Fibroblast of the conjunctiva (primary cell): Measurements from ENCODE around the gene CPM.

Experiments
- DNase-seq: peaks from one replicate; pipeline ENCODE4 v3.0.0-alpha.2; 2010; ENCODE audit warnings: low read depth

CPM gene

GRCh38 chr12:68932961-68933893, at the start of gene CPM:
TSS of gene CPM (minus strand) at chr12:68933171. CDS start at chr12:68932837, 334 bp downstream.
- DNase-seq: no peak

- DNase-seq: no peak
These were observed 48.5 kb upstream of the CPM start for GRCh38 chr12:68981516-68981915.

DNA sequence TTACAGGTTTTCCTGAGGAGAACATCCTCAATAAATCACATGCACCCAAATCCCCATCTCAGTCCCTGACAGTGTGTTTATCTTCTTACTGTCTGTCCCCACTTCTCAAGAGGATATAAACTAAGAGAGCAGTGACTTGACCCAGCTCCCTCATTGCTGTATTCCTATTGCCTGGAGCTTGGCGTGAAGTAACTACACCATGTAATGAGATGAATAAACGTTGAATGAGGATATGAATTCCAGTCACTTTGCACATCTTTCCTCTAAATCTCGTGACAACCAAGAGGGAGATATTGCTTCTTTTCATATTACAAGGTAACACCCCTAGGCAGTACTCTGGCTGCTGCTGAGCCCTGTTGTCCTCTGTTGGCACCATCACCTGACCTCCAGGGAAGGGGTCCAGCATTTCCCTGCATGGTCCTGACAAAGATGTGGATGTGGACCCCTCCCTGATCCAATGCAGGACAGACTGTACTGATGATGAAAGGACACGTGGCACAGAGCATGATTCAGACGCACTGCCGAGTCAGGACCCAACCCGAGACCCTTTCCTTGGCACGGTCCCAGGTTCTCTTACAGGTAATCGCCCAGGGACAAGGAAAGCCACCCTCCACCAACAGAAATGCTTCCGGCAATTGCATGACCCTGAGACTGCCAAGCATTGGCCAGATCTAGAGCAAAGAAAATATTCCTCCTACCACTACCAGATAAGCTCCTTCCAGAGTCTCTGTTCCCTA, 47.7 kb upstream of the CPM start:
- DNase-seq: no peak

DNA sequence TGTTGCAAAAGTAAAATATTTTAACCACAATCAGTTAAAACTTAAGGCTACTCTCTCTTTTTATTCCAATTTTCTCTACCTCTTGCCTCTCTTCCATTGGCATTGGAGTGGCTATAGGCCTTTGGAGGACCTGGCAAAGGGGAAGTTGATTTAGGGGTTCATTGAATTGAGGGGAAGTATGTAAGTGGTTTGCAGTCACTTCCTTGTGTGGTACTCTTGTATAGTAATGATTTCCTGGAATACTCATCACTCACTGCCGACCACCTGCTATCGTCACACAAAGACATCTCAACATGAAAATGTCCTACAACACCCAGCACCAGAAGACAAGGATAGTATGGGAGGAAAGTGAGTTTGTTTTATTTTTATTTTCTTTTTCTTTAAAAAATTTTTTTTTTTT, 45.7 kb upstream of the CPM start:
- no peak for DNase-seq

GRCh38 chr12:68977909-68978610, 45.1 kb upstream of the CPM start:
- DNase-seq: no peak

- DNase-seq: no peak
These were observed 44.4 kb upstream of the CPM start for GRCh38 chr12:68977335-68977734.

DNA sequence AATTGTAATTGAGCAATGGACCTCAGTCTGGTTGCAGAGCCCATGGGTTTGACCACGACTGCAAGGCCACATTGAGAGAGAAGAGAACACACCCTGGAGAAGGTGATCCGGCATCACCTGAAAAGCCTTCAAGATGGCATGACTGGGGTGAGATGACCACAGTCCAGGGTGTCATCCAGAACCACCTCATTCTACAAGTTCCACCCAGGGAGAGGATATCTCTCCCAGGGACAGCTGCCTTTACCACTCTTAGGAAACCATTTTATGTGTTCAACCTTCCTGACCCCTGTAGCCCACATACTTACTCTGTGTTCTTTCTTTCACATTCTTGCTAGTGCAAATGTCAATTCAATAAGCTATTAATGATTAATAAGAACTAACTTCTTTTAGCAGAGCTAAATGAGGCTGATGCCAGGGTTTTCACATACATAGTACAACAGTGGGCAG, 43.4 kb upstream of the CPM start:
- DNase-seq: no peak

GRCh38 chr12:68975811-68976210, 42.8 kb upstream of the CPM start:
- DNase-seq: no peak

GRCh38 chr12:68972595-68972994, 39.6 kb upstream of the CPM start:
- DNase-seq: no peak

DNA sequence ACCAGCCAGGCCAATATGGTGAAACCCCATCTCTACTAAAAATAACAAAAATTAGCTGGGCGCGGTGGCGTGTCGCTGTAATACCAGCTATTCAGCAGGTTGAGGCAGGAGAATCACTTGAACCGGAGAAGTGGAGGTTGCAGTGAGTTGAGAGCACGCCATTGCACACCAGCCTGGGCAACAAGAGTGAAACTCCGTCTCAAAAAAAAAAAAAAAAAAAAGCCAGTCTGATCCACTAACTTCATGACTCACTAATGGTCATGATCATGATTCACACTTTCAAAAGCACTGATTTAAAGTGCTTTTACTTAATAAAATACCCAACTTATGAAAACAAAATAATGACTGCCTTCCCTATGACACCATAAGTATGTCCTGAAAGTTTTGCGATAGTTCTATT, 38.4 kb upstream of the CPM start:
- peak; percentile 13 for DNase-seq

- DNase-seq: no peak
These were observed 38.0 kb upstream of the CPM start for GRCh38 chr12:68970951-68971350.

- no peak for DNase-seq
These were observed 37.3 kb upstream of the CPM start for GRCh38 chr12:68970306-68970705.

- no peak for DNase-seq
These were observed 34.1 kb upstream of the CPM start for GRCh38 chr12:68967046-68967445.

DNA sequence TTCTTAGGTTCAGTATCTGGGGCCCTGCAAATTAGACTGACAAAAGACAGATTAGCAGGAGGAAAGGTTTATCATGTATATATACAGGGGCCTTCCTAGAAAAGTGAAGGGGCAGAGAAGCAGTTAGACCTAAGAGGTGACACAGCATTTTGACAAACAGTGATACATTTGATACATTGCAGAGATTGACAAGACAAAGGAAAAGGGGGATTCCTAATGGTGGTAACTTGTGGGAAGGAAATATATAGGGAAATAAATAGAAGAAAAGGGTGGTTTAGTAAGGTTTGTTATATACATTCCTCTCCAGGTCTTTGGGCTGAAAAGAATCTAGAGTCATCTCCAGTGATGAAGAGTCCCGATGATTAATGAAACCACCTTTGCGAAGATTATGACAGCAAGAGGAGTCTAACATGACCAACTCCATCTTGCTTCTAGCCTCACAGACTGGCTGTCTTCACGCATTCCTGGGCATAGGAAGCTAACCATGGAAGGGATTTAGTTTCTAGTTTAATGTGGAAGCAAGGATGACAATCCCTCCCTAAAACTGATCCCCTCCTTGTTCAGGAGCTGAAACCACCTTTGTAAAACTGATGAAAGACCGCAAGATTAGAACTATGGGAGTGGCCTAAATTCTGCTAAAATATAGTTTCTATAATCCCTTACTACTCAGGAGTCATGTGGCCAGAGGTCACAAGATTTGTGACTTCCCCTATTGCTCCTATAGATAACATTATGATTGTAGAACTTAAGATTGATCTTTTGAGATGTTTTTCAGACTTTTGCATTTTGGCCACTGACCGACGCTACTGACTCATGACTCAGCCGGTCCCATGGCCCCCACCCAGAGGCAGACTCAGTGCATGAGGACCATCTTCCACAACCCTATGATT, 31.1 kb upstream of the CPM start:
- no peak for DNase-seq

- no peak for DNase-seq
These were observed 30.2 kb upstream of the CPM start for GRCh38 chr12:68962877-68963855.

GRCh38 chr12:68959891-68960464, 27.0 kb upstream of the CPM start:
- DNase-seq: no peak

DNA sequence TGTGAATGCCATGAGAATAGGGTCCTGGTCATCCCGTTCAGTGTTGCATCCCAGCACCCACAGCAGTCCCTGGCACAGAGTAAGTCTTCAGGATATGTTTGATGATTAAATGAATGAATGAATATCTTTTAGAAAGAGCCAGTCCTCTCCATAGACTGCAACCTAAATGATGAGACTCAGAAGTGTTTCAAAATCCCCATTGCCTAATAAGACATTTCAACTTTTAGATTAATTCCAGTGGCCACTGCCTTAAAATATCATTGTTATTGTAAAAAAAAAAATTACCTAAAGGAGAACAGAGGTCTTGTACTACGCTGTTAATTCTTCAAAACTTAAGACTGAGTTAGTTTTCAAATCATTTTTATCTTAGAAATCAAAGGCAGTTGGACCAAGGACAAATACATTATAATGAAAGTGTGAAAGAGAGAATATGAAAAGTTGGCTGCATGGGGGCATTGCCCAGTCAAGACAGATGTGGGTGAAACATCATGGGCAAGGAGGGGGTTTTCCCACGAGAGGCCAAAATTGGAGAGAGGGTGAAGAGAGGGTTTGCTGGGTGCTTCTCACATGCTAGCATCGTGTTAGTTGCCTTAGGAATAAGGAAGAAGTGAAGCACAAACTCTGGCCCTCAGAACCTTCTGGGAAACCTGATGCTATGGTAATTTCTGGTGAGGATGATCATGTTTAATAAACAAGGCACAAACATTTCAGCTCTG, 26.3 kb upstream of the CPM start:
- DNase-seq: no peak

- DNase-seq: no peak
These were observed 25.4 kb upstream of the CPM start for GRCh38 chr12:68958322-68958721.

GRCh38 chr12:68957273-68957672, 24.3 kb upstream of the CPM start:
- DNase-seq: no peak
